Measurements from ENCODE around the gene ELOVL2. TPM values are rescaled to one million over a fixed set of nuclear protein-coding genes. Genes with fewer than 3 reads are reported as not detected.

ELOVL2 gene
- total and polyA plus RNA-seq, 7 donors, result 0.16 to 0.83 (median 0.41) TPM; not detected in 2

GRCh38 chr6:10939840-10940239 is 104.3 kb downstream of the ELOVL2 start:
- 93 to 96% methylated on average over 2 of the region's 2 CpGs for WGBS, 2 donors
- DNase-seq, result no peak
- Histone ChIP-seq H3K27ac (no peak overlapping the region), H3K4me3 (no peak overlapping the region), H3K9me3 (no peaks in the 10 kb centered on the region), H3K27me3 (no peaks in the 10 kb centered on the region), H3K36me3 (no peaks in the 10 kb centered on the region), H3K4me1 (no peaks in the 10 kb centered on the region)
- intact Hi-C loops (cut with DNase I), result no loop called here
- TF ChIP-seq POLR2A (IDR thresholded peaks at IDR 0.05), result no peak
- TF ChIP-seq POLR2AphosphoS5 (IDR thresholded peaks at IDR 0.05), result no peak
- TF ChIP-seq EP300 (IDR thresholded peaks at IDR 0.05), result no peak
- TF ChIP-seq, protein P1, sequence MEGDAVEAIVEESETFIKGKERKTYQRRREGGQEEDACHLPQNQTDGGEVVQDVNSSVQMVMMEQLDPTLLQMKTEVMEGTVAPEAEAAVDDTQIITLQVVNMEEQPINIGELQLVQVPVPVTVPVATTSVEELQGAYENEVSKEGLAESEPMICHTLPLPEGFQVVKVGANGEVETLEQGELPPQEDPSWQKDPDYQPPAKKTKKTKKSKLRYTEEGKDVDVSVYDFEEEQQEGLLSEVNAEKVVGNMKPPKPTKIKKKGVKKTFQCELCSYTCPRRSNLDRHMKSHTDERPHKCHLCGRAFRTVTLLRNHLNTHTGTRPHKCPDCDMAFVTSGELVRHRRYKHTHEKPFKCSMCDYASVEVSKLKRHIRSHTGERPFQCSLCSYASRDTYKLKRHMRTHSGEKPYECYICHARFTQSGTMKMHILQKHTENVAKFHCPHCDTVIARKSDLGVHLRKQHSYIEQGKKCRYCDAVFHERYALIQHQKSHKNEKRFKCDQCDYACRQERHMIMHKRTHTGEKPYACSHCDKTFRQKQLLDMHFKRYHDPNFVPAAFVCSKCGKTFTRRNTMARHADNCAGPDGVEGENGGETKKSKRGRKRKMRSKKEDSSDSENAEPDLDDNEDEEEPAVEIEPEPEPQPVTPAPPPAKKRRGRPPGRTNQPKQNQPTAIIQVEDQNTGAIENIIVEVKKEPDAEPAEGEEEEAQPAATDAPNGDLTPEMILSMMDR (IDR thresholded peaks at IDR 0.05), result no peak

- TF ChIP-seq, protein P1 (IDR thresholded peaks at IDR 0.05), result no peak
- TF ChIP-seq EP300 (IDR thresholded peaks at IDR 0.05) (no peak), POLR2A (IDR thresholded peaks at IDR 0.05) (no peak), POLR2AphosphoS5 (IDR thresholded peaks at IDR 0.05) (no peak)
- no peaks in the 10 kb centered on the region for H3K27me3 ChIP-seq
- 68 to 74% methylated on average over 1 of the region's 1 CpG for WGBS, 2 donors
- no peak for DNase-seq
- H3K36me3 ChIP-seq, result no peaks in the 10 kb centered on the region
- no peaks in the 10 kb centered on the region for H3K9me3 ChIP-seq
- no peak overlapping the region for H3K4me3 ChIP-seq
- H3K4me1 ChIP-seq, result no peaks in the 10 kb centered on the region
- intact Hi-C loops (cut with DNase I), result no loop called here
- H3K27ac ChIP-seq, result no peak overlapping the region
Measured at GRCh38 chr6:10933126-10933525, 111.0 kb downstream of the ELOVL2 start.

Other genes with a start within 250 kb of the ELOVL2 start
- gene MAK, start 205.8 kb downstream of the ELOVL2 start, total RNA-seq, result under 1 TPM in 1 of 4 donors, not detected in 3; 0.36 TPM
- gene MAK, start 205.8 kb downstream of the ELOVL2 start, polyA plus RNA-seq, result under 1 TPM in 1 of 3 donors, not detected in 2; 0.03 TPM
- gene GCM2, start 162.3 kb downstream of the ELOVL2 start, total RNA-seq, result not detected
- gene GCM2, start 162.3 kb downstream of the ELOVL2 start, polyA plus RNA-seq, result not detected
- gene SYCP2L, start 157.3 kb downstream of the ELOVL2 start, total RNA-seq, result 10 to 100 TPM in 1 of 4 donors, 1 to 10 TPM in 1, under 1 TPM in 2; 0.66 to 22.1 (median 0.91) TPM
- gene SYCP2L, start 157.3 kb downstream of the ELOVL2 start, polyA plus RNA-seq, result under 1 TPM in 1 of 3 donors, not detected in 2; 0.09 TPM
- 10 to 100 TPM in 1 of 4 donors, 1 to 10 TPM in 3; 8.7 to 12.1 (median 8.8) TPM for gene SMIM13, start 49.5 kb upstream of the ELOVL2 start, total RNA-seq
- gene SMIM13, start 49.5 kb upstream of the ELOVL2 start, polyA plus RNA-seq, result 1 to 10 TPM; 1.8 to 2.9 (median 2.8) TPM
- gene ERVFRD-1, start 67.4 kb upstream of the ELOVL2 start, total RNA-seq, result under 1 TPM in 1 of 4 donors, not detected in 3; 0.36 TPM
- under 1 TPM in 2 of 3 donors, not detected in 1; 0.03 to 0.60 TPM for gene ERVFRD-1, start 67.4 kb upstream of the ELOVL2 start, polyA plus RNA-seq
- gene NEDD9, start 188.4 kb upstream of the ELOVL2 start, total RNA-seq, result 10 to 100 TPM; 13.8 to 21.4 (median 20.0) TPM
- 10 to 100 TPM; 20.5 to 42.5 (median 23.4) TPM for gene NEDD9, start 188.4 kb upstream of the ELOVL2 start, polyA plus RNA-seq

All from sigmoid colon (tissue), 7 donors.